LNCaP clone FGC (cell line): ENCODE results near the gene MICAL1.

ENCODE experiments used
- DNase-seq: peaks from one replicate; pipeline ENCODE4 v3.0.0-alpha.2; 2011; ENCODE audit warnings: low read depth
- H3K4me3 ChIP-seq: 2 replicates; pipeline ENCODE4 v1.5.1; 2011; ENCODE audit warnings: mild to moderate bottlenecking, low read depth, low read length, control low read depth
- TF ChIP-seq, protein P1 (sequence below): IDR thresholded peaks from 2 replicates; pipeline ENCODE4 v1.5.1; 2012; ENCODE audit warnings: mild to moderate bottlenecking; ENCODE audit not compliant: control insufficient read depth, insufficient read depth; ENCODE audit errors: extremely low read depth

The MICAL1 gene

DNA sequence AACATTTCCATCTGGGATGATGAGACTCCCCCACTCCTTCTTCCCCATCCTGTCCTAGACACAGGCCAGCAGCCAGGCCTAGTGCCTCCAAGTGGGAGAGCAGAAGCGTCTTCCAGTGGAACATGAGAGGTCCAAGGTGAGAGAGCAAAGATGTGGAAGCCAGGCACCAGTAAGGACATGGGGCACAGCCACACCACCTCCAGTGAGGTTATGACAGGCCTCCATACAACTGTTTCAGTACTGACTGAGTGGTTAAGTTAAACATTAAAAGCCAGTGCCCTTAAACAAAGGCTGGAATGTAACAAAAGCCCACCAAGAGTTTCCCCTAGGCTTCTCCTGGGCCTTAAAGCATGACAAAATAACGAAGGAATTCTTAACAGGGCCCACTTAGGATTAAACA is 22.2 kb upstream of the MICAL1 start:
- no peak for DNase-seq
- TF ChIP-seq, protein P1, sequence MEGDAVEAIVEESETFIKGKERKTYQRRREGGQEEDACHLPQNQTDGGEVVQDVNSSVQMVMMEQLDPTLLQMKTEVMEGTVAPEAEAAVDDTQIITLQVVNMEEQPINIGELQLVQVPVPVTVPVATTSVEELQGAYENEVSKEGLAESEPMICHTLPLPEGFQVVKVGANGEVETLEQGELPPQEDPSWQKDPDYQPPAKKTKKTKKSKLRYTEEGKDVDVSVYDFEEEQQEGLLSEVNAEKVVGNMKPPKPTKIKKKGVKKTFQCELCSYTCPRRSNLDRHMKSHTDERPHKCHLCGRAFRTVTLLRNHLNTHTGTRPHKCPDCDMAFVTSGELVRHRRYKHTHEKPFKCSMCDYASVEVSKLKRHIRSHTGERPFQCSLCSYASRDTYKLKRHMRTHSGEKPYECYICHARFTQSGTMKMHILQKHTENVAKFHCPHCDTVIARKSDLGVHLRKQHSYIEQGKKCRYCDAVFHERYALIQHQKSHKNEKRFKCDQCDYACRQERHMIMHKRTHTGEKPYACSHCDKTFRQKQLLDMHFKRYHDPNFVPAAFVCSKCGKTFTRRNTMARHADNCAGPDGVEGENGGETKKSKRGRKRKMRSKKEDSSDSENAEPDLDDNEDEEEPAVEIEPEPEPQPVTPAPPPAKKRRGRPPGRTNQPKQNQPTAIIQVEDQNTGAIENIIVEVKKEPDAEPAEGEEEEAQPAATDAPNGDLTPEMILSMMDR, result no peak
- H3K4me3 ChIP-seq, result no peak overlapping the region

DNA sequence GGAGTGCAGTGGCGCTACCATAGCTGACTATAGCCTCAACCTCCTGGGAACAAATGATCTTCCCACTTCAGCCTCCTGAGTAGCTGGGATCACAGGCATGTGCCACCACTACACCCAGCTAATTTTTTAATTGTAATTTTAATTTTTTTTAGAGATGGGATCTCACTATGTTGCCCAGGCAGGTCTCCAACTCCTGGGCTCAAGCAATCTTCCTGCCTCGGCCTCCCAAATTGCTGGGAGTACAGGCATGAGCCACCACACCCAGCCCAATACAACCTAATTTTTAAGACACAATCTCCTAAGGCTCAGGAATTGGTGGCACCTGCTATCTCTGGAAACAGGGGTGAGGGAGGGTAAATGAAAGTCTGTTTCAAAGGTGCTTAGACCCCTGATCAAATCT is 21.6 kb upstream of the MICAL1 start:
- no peak overlapping the region for H3K4me3 ChIP-seq
- TF ChIP-seq, protein P1, result no peak
- DNase-seq, result no peak

DNA sequence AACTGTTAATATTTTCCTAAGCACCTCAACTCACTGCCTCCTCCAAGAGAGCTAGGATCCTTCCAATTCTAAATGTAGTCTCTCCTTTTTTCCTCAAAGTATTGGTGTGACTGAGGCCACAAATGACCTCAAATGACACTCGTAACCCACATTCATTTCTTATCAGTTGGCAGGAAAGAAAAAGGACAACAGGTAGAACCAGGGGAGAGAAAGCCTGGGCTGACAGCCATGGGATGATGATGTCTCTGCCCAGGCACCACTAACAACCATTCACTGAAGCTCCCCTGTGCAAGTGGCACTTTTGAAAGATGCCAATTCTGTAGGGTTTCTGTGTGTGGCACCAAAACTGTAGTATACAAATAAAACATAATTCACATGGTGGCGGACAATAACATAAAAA is 20.1 kb upstream of the MICAL1 start:
- DNase-seq, result peak; percentile 51
- H3K4me3 ChIP-seq, result no peak overlapping the region
- TF ChIP-seq, protein P1, result no peak

DNA sequence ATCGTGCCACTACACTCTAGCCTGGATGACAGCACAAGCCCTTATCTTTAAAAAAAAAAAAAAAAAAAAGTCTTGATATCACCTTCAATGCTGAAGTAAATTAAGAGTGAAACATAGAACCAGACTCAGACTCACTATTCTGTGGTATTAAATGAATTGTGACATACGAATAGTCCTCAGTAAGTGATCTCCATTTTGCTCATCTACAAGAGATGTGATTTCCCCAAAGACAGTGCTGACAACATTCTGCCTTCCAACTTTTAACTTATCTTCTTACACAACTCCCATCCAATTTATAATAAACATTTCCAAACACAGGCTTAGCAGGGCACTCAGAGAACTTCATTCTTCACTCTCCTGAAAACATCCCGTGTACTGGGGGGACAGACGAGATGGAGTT is 19.4 kb upstream of the MICAL1 start:
- DNase-seq, result no peak

DNA sequence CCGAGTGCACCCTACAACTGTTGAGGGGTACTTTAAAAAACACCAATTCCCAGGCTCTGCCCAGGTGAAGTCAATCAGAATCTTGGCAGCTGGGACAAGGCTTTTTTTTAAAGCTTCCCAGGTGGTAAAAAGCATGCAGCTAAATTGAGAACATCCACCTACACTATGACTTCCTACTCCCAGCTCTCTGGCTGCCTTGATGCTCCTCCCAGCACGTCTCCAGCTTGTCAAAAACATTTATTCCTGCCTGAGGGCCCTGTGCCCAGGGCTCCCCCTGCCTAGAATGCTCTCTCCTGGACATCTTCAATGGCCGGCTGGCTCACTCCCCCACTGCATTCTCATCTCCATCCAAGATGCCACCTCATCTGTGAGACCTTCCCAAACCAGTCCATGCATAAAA is 17.5 kb upstream of the MICAL1 start:
- TF ChIP-seq, protein P1, result no peak
- H3K4me3 ChIP-seq, result no peak overlapping the region

More for the DNA sequence above, 19.4 kb upstream of the MICAL1 start:
- TF ChIP-seq, protein P1, result no peak
- H3K4me3 ChIP-seq, result no peak overlapping the region

DNA sequence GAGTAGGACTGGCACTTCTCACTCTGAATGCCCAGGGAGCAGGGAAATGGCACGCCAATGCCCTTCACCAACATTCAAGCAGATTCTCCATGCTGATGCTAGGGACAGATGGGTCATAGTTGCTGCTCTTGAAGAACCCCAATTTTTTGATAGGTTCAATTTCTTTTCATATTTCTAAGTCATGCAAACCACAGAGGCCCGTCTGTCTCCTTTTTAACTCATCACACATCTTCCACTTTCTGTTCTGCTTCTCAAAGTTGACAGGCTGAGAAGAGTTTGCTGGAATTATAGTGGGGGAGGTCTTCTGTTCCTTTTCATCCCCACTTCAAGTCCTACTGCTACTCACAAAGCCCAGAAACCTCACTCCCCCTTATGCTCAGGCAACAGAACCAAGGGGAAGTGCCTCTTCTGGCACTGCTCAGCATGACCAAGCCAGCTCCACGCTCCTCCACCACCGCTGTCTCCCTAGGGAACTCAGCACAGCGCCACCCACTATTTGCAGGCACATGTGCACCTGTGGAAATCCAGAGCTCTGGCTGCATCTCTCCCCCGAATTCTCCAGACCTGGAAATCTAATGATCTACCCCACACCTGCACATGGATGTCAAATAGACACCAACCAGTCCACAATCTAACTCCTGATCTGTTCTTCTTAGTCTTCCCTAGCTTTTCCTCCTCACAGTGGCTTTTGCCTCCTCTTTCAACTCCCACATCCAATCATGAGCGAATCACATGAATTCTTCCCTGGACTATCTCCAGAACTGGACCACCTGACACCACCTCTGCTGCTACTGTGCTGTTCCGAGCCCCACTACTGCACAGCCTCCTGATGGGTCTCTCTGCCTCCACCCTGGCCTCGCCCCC is 16.8 kb upstream of the MICAL1 start:
- no peak for DNase-seq
- TF ChIP-seq, protein P1, result no peak
- H3K4me3 ChIP-seq, result no peak overlapping the region

More for the DNA sequence above, 17.5 kb upstream of the MICAL1 start:
- DNase-seq, result no peak

DNA sequence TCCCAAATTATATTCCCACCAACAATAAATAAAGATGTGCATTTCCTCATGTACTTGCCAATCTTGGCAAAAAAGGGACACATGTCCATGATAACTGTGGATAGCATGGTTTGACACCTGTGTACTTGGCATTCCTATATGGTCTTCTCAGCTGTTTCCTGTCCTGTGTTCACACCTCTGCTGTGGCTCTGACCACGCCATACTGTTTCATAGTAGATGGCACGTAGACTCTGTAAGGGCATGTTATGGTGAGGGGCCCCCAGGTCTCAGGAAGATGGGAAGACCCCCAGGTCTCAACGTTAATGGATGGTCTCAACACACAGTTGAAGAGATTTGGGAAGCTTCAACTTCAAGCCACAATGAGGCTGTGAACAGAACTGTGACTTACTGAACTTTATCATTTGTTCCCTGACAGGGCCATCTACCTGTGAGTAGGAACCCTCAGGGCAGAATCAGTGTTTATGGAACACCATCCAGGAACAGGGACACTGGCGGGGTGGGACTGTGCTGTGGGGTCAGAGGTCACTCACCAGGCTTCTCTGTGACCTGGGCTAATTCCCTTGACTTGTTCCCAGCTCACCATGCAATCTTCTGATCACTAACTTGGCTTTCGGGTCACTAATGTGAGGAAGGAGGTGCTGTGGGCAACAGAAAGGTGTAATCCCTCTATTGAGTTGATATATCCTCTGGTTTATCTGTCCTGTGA is 15.7 kb upstream of the MICAL1 start:
- TF ChIP-seq, protein P1, result no peak
- H3K4me3 ChIP-seq, result no peak overlapping the region
- peak; percentile 89 for DNase-seq
